Effector CD4-positive, alpha-beta T cell (primary cell): ENCODE measurements around the gene PCGF3.
"Not testable (repeated sequence)": the region's sequence is repeated elsewhere in the genome, so short reads cannot be mapped to it uniquely, and the experiment has no call there.

Experiments used
- DNase-seq: peaks from one replicate; pipeline ENCODE4 v3.0.0-alpha.2; 2020

The PCGF3 gene

GRCh38 chr4:766559-767283 lies 61.1 kb downstream of the PCGF3 start:
- no peak for DNase-seq

- DNase-seq = no peak
These were observed 62.4 kb downstream of the PCGF3 start for GRCh38 chr4:768076-768475.

DNA sequence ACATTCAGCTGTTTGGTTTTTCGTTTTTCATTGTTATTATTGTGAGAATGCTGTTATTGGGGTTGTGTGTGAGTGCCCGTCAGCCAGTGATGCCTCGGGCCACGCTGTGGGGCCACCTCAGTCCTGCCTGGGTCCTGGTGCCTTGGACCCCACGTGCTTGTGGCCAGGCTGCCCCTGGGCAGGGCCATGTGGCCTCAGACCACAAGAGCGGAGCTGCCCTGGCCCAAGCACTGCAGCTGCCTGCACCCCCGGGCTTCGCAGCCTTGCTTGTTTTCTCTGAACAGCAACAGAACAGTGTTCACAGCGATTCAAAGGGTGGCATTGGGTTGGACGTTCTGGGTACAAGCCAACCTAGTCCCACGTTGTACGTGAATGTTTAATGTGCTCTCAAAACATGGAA lies 63.4 kb downstream of the PCGF3 start:
- no peak for DNase-seq

GRCh38 chr4:769511-769910 lies 63.9 kb downstream of the PCGF3 start:
- DNase-seq = no peak

DNA sequence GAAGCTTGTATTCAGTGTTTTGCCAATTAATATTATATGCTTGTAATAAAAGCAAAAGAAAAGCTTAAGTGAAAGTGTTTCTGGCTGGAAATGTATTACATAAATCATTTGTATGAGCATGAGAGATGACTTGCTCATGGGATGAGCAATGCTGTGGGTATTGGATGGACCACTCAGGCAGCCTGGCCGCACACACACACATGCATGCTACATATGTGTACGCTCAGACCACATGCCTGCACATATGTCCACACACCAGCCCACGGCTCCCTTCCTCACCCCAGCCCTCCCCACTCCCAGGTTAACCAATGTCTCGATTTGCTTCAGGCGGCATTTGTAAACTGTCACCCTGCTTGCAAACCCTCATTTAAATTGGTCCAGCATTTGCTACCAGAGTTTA lies 64.4 kb downstream of the PCGF3 start:
- no peak for DNase-seq

DNA sequence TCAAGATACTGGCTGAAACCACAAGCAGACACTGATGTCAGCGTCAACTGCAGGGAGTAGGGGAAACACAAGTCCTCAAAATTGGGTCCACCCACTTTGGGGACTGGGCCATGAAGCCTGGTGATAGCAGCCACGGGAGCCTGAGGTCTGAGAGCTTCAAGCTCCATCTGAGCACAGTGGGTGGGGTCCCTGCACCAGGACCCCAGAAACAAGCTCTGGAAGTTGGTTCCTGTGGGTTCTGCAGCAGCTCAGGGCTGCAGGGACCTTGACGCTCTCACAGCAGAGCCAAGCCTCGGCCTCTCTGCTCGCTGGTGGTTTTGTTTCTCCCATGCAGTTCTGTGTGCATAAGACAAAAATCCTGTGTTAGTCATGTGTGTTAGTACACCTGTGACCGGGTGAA lies 65.8 kb downstream of the PCGF3 start:
- DNase-seq = no peak

- no peak for DNase-seq
These were observed 66.5 kb downstream of the PCGF3 start for GRCh38 chr4:772118-772517.

DNA sequence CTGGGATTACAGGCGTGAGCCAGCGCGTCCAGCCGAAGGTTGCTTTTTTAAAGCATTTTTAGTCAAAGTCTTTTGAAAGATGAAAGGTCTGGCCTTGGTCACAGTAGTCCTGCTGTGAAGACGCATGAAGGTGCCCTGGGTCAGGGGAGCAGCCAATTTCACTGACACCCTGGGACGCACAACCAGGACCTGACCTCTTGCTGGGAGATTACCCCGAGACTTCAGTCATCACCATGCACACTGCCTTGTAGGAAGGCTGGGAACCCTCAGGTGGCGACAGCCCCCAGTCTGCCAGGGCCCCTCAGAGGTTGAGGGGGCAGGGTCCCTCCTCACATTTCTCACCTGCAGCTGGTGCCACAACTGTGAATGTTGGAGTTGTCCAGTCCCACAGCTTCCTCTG lies 67.1 kb downstream of the PCGF3 start:
- no peak for DNase-seq

GRCh38 chr4:773214-773613 lies 67.6 kb downstream of the PCGF3 start:
- DNase-seq = no peak

DNA sequence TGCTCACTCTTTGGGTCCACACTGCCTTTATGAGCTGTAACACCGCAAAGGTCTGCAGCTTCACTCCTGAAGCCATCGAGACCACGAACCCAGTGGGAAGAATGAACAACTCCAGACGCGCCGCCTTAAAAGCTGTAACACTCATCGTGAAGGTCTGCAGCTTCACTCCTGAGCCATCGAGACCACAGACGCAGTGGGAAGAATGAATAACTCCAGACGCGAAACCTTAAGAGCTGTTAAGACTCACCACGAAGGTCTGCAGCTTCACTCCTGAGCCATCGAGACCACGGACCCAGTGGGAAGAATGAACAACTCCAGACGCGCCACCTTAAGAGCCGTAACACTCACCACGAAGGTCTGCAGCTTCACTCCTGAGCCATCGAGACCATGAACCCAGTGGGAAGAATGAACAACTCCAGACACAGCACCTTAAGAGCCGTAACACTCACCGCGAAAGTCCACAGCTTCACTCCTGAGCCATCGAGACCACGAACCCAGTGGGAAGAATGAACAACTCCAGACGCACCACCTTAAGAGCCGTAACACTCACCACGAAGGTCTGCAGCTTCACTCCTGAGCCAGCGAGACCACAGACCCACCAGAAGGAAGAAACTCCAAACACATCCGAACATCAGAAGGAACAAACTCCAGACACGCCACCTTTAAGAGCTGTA lies 68.9 kb downstream of the PCGF3 start:
- DNase-seq = not testable (repeated sequence)

DNA sequence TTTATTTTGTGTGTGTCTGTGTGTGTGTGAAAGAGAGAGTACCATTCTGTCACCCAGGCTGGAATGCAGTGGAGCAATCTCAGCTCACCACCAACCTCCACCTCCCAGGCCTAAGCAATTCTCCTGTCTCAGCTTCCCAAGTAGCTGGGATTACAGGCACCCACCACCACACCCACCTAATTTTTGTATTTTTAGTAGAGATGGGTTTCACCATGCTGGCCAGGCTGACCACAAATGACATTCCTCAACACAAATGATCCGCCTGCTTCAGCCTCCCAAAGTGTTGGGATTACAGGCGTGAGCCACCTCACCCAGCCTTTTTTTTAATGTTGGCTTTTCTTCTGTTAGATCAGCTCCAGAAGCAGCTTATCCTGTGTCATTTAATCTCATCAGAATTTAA lies 69.9 kb downstream of the PCGF3 start:
- DNase-seq = not testable (repeated sequence)

- no peak for DNase-seq
These were observed 71.3 kb downstream of the PCGF3 start for GRCh38 chr4:776743-777441.

DNA sequence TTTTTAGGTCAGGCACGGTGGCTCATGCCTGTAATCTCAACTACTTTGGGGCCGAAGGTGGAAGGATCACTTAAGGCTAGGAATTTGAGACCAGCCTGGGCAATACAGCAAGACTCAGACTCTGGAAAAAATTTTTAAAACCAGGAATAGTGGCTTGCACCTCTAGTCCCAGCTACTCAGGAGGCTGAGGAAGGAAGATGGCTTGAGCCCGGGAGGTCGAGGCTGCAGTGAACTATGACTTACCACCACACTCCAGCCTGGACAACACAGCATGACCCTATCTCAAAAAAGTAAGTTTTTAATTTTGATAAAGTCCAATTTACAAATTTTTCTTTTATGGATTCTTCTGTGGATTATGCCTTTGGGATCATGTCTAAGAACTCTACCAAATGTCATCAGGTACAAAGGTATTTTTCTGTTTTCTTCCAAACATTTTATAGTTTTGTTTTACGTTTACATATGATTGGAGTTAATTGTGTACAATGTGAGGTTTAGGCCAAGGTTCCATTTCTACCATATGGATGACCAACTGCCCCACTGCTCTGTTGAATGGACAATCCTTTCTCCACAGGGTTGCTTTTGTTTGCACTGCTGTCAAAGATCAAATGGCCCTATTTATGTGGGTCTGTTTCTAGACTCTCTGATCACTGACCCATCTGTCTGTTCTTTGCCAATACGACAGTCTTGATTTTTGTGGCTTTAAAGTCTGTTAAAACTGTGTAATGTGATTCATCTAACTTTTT lies 72.1 kb downstream of the PCGF3 start:
- no peak for DNase-seq

GRCh38 chr4:779555-779954 lies 73.9 kb downstream of the PCGF3 start:
- DNase-seq = no peak

- DNase-seq = not testable (repeated sequence)
These were observed 74.6 kb downstream of the PCGF3 start for GRCh38 chr4:780255-780654.

- DNase-seq = no peak
These were observed 75.3 kb downstream of the PCGF3 start for GRCh38 chr4:780716-781492.

DNA sequence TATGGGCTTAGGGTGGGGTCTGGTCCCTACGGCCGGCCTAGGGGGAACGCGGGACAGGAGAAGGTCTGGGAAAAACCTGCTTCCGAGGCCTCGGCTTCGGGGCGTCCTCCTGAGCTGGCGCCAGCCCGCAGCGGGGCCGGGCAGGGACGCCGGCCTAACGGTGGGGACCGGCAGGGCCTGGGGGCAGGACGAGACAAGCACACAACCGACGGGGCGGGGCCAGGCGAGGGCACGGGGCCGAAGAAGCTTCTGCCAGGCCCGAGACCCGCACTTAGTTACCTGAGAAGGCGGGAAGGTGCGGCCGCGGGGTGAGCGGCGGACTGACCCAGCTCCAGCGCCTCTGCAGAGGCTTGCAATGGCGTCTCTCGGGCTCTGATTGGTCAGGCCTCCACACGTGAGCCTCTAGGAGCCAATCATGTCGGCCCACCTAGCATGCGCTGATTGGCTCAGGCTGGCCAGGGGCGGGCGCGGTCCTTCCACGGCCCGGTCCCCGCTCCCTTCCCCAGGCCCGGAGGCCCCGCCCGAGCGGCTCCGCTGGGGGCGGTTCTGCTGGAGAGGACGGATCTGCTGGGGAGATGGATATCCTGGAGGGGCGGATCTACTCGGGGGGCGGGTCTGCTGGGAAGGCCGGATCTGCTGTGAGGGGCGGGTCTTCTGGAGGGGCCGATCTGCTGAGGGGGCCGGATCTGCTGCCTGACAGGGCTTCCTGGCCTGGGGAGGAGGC lies 76.0 kb downstream of the PCGF3 start:
- DNase-seq = peak; percentile 97

DNA sequence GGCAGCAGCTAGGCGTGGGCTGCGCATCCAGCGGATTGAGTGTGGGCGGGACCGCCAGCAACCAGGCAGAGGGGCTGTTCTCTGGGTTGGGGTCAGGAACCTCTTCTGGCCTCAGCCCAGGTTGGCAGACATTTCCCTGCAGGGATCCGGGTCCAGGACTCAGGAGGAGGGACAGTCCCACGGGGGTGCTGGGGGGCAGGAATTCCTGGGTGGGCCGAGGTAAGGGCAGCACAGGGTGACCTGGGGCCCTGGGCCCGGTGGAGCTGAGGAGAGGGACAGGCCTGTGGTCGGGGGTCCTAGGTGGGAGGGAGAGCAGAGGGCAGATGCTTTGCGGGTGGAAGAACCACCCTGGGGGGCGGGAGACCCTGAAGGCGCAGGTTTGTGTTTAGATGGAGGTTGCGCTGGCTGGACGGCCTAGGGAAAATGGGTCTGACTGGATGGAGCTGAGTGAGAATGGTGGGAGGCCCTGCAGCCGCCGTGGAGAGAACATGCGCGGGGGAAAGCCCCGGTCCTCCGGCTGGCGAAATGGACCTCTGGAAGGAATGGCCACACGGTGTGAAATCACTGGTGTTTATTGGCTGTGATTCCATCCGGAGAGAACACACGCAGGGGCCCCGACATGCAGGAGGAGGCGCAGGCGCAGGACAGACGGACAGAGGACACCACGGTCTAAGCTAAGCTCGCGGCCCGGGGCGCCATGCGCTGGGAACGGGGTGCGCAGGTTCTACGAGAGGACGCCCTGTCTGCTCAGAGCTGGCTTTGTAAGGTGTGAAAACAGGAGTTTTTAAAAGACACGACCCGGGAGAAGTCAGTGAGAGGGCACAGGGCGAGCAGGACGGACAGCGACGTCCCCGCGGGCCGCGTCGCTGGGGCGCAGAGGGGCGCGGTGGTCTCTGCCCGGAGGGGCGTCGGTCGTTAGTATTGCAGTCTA lies 79.0 kb downstream of the PCGF3 start:
- no peak for DNase-seq

GRCh38 chr4:785332-786073 lies 79.9 kb downstream of the PCGF3 start:
- no peak for DNase-seq
